Measurements from ENCODE around the gene ACSS1. TPM values are rescaled to one million over a fixed set of nuclear protein-coding genes. Genes with fewer than 3 reads are reported as not detected.

The ACSS1 gene
- total and polyA plus RNA-seq, 2 donors from 2014 or later, result 30.6 to 72.3 TPM

- intact Hi-C loops (cut with DNase I), result no loop called here
- H3K27me3 ChIP-seq (ENCODE audit: control insufficient read depth, insufficient read depth, low read length), result no peaks in the 10 kb centered on the region
- DNase-seq, result peak in 1 of 5 donors; percentile 15
- FAIRE-seq, result no peak
- no peak overlapping the region for H3K27ac ChIP-seq (ENCODE audit: low read depth in 2 of 2, low read length in 2 of 2)
- H3K9ac ChIP-seq (ENCODE audit: low read length in 3 of 3), result no peak overlapping the region
- TF ChIP-seq, protein P1, sequence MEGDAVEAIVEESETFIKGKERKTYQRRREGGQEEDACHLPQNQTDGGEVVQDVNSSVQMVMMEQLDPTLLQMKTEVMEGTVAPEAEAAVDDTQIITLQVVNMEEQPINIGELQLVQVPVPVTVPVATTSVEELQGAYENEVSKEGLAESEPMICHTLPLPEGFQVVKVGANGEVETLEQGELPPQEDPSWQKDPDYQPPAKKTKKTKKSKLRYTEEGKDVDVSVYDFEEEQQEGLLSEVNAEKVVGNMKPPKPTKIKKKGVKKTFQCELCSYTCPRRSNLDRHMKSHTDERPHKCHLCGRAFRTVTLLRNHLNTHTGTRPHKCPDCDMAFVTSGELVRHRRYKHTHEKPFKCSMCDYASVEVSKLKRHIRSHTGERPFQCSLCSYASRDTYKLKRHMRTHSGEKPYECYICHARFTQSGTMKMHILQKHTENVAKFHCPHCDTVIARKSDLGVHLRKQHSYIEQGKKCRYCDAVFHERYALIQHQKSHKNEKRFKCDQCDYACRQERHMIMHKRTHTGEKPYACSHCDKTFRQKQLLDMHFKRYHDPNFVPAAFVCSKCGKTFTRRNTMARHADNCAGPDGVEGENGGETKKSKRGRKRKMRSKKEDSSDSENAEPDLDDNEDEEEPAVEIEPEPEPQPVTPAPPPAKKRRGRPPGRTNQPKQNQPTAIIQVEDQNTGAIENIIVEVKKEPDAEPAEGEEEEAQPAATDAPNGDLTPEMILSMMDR (IDR thresholded peaks at IDR 0.05; ENCODE audit: borderline replicate concordance, extremely low read depth, insufficient read depth), result no peak
- H3K36me3 ChIP-seq (ENCODE audit: control insufficient read depth in 2 of 3, insufficient read depth in 3 of 3, low read length in 3 of 3), result peaks cover 0 to 91% (median 65%) of the 10 kb centered on the region in 3 donors
- H3K9me3 ChIP-seq (ENCODE audit: control insufficient read depth in 2 of 3, insufficient read depth in 1 of 3, low read length in 3 of 3), result no peaks in the 10 kb centered on the region
- H3K4me1 ChIP-seq (ENCODE audit: control insufficient read depth in 2 of 3, insufficient read depth in 2 of 3, low read depth in 1 of 3, low read length in 3 of 3), result no peaks in the 10 kb centered on the region
- no peak overlapping the region for H3K4me3 ChIP-seq (ENCODE audit: low read length in 3 of 3)
Observed at GRCh38 chr20:25011261-25011660, 46.7 kb downstream of the ACSS1 start.

DNA sequence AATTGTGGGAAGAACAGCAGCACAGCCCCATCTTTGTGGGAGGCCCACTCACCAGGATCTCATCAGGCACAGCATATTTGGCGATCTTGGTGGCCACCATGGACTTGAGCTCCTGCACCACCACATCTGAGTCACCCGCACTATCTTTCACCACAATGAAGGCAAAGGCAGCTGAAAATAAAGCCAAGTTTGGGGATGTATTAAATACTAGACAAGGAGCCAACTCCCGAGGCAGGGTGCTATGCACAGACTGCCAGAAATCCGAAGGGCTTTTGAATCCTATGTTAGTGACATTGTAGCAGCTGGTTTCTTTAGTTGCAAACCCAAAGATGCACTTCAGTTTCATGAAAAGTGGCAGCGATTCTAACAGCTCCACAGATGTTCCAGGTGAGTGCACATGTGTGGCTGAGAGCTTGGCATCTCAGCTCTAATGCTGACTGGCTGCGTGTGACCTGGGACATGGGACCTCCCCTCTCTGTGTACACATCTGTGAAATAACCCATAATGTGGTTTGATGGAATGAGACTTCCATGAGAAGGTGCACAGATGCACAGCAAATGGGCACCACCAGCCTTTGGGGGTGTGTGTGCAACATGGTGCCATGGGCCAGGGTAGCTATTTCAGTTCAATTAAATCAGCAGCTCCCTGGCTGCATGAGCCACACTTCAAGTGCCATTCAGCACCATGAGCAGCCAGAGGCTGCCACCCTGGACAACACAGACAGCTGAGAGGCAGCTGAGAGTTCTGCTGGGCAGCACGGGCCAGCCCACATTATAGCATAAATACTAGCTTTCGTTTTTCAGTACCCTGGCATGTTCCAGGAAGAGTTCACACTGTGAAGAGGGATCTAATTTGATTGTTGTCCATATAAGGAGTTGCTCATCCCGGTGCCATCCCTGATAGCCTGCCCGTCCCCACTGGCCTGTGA is 48.5 kb downstream of the ACSS1 start:
- Histone ChIP-seq H3K27me3 (ENCODE audit: control insufficient read depth, insufficient read depth, low read length) (no peaks in the 10 kb centered on the region), H3K4me3 (ENCODE audit: low read length in 3 of 3) (no peak overlapping the region), H3K36me3 (ENCODE audit: control insufficient read depth in 2 of 3, insufficient read depth in 3 of 3, low read length in 3 of 3) (peaks cover 0 to 87% (median 60%) of the 10 kb centered on the region in 3 donors), H3K4me1 (ENCODE audit: control insufficient read depth in 2 of 3, insufficient read depth in 2 of 3, low read depth in 1 of 3, low read length in 3 of 3) (peaks cover 0 to 6% (median 5%) of the 10 kb centered on the region in 3 donors), H3K27ac (ENCODE audit: low read depth in 2 of 2, low read length in 2 of 2) (no peak overlapping the region), H3K9ac (ENCODE audit: low read length in 3 of 3) (no peak overlapping the region), H3K9me3 (ENCODE audit: control insufficient read depth in 2 of 3, insufficient read depth in 1 of 3, low read length in 3 of 3) (no peaks in the 10 kb centered on the region)
- FAIRE-seq, result no peak
- intact Hi-C loops (cut with DNase I), result no loop called here
- peak in 2 of 5 donors; percentile 12 to 19 for DNase-seq
- TF ChIP-seq, protein P1 (IDR thresholded peaks at IDR 0.05; ENCODE audit: borderline replicate concordance, extremely low read depth, insufficient read depth), result no peak

GRCh38 chr20:25008388-25009217 is 49.3 kb downstream of the ACSS1 start:
- Histone ChIP-seq H3K27ac (ENCODE audit: low read depth in 2 of 2, low read length in 2 of 2) (no peak overlapping the region), H3K36me3 (ENCODE audit: control insufficient read depth in 2 of 3, insufficient read depth in 3 of 3, low read length in 3 of 3) (peaks cover 0 to 79% (median 59%) of the 10 kb centered on the region in 3 donors), H3K4me1 (ENCODE audit: control insufficient read depth in 2 of 3, insufficient read depth in 2 of 3, low read depth in 1 of 3, low read length in 3 of 3) (peaks cover 0 to 6% (median 5%) of the 10 kb centered on the region in 3 donors), H3K4me3 (ENCODE audit: low read length in 3 of 3) (no peak overlapping the region), H3K9me3 (ENCODE audit: control insufficient read depth in 2 of 3, insufficient read depth in 1 of 3, low read length in 3 of 3) (no peaks in the 10 kb centered on the region), H3K27me3 (ENCODE audit: control insufficient read depth, insufficient read depth, low read length) (no peaks in the 10 kb centered on the region), H3K9ac (ENCODE audit: low read length in 3 of 3) (no peak overlapping the region)
- DNase-seq (peak in 1 of 5 donors; percentile 19), FAIRE-seq (no peak)
- TF ChIP-seq, protein P1 (IDR thresholded peaks at IDR 0.05; ENCODE audit: borderline replicate concordance, extremely low read depth, insufficient read depth), result no peak
- intact Hi-C loops (cut with DNase I), result no loop called here

Data from kidney (tissue), 14 donors.